GM21529 (cell line): ENCODE measurements around the gene GPC6.

Source experiments
- ATAC-seq: cut with Tn5 transposase; IDR thresholded peaks from one replicate; pipeline ENCODE4 v1.9.1; 2021; ENCODE audit not compliant: unreplicated experiment

GPC6 gene

DNA sequence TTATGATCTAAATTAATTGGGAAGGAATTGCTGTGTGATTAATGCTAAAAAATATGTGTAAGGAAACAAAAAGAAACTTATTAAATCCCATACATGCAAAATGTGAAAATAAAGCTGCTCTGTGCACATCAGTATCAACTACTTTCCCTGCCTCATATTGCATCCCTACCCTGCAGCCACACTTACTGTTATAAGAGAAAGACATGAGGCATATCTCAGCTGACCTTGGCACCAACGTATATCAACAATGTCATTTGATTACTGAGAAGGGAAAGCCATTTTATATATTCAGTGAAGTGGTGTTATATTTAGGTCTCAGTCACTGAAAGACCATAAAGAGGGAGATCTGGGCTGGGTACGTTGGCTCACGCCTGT, 585.1 kb downstream of the GPC6 start:
- ATAC-seq, result no peak

DNA sequence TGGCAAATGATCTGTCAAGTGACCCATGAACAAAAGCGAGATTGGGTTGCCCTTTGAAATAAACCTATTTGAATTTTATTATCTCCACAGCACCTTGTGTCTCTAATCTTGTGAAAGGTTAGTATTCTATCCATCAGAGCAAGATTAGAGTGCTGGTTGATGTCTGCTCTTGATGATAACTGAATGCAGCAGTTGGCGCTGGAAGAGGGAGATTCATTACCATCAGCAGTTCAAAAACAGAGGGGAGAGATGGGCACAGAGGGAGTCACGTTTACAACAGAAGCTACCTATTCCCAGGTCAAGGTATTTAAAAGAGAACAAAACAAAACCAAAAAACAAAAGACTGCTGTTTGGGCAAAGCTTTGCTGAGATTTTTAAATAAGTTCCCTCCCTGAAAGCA, 588.1 kb downstream of the GPC6 start:
- ATAC-seq, result no peak

DNA sequence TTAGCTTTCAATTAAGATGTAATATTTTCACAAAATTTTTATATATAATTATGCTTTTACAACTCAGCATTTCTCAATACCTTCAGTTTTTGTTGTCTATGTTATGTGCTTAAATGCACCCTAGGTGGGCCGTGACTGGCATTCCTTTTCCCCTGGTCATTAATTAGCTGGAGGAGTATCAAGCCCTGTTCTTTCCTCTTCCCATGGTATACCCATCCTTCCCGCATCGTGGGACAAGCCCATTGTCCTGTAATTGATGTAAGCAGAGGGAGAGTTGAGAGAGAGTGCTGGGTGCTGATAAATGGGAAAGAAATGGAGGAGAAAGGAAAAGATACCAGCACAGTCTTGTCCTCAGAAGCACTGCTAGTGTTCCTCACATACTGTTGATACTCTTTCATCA, 591.7 kb downstream of the GPC6 start:
- ATAC-seq, result no peak

GRCh38 chr13:93819331-93819890, 592.8 kb downstream of the GPC6 start:
- no peak for ATAC-seq

DNA sequence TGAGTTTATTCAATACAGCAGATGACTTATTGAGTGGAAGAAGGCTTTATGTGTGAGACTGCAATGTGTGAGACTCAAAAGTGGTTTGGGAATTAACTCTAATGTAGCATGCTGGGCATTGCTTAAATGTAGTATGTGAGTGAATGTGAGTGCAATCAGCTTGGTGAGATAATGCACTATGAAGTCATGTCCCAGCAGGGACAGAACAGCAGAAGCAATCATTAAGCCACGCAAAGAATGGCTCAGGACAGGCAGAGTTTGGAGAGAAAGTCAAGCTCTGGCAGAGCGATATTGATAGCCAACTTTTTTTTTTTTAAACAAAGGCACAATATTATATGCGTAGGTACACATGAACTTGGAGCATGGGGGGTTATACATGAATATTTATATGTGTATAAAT, 597.7 kb downstream of the GPC6 start:
- ATAC-seq, result no peak

- no peak for ATAC-seq
Measured at GRCh38 chr13:93834051-93834450, 607.4 kb downstream of the GPC6 start.

GRCh38 chr13:93843082-93843481, 616.5 kb downstream of the GPC6 start:
- no peak for ATAC-seq

GRCh38 chr13:93847162-93847561, 620.6 kb downstream of the GPC6 start:
- ATAC-seq, result no peak

- ATAC-seq, result no peak
Measured at GRCh38 chr13:93848247-93848646, 621.6 kb downstream of the GPC6 start.

DNA sequence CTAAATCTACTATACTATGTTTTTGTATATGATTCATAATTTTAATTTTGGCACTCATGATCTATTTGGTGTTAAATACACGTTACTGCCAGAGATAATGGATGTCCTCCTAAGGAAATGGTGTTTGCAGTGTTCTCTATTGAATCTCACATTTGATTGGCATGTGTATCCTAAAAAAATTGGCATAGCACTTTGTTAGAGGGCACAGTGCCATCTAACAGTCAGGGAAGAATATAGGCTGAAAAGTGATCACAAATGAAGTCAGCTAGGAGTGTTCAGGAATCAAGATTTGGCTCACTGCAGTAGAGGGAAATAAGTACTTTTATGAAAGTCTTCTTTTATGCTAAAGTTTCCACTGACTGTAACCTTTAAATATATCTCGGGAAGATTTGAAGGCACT, 624.6 kb downstream of the GPC6 start:
- ATAC-seq, result no peak

DNA sequence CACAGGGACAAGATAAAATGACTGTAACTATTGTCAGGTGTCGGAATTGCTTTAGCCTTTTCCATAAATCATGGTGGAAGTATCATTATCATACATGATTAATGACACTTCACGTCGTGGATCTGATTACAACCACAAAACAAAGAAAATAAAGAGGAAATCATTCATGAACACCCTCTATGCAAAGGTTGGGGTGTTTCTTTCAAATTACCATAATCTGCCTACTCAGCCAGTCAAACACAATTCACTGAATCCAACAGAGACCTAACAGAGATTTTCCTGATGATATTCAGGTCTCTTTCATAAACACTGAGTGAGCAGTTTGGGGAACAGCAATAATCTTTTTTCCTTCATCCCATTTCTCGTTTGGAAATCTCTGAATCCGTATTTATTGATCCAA, 627.3 kb downstream of the GPC6 start:
- ATAC-seq, result no peak

- ATAC-seq, result no peak
Measured at GRCh38 chr13:93857126-93857525, 630.5 kb downstream of the GPC6 start.

GRCh38 chr13:93859716-93860115, 633.1 kb downstream of the GPC6 start:
- ATAC-seq, result no peak

- no peak for ATAC-seq
Measured at GRCh38 chr13:93861818-93862217, 635.2 kb downstream of the GPC6 start.

DNA sequence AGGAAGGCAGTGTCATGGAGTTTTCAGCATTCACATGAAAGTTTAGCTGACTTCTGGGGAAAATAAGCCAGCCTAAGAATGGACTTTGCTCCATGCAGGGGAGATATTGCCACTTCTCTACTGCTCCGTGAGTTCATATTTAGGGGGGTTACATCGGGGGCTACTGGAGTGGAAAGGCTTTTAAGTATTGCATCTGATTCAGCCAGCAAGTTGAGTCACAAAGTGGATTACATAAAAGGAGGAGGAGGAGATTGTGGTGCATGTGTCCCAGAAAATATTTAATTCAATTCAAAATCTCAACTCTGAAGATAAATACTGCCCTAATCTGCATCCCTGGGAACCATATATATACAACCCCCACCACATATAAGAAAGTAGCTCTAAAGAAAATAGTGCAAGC, 635.7 kb downstream of the GPC6 start:
- ATAC-seq, result no peak

GRCh38 chr13:93865235-93865634, 638.6 kb downstream of the GPC6 start:
- no peak for ATAC-seq

DNA sequence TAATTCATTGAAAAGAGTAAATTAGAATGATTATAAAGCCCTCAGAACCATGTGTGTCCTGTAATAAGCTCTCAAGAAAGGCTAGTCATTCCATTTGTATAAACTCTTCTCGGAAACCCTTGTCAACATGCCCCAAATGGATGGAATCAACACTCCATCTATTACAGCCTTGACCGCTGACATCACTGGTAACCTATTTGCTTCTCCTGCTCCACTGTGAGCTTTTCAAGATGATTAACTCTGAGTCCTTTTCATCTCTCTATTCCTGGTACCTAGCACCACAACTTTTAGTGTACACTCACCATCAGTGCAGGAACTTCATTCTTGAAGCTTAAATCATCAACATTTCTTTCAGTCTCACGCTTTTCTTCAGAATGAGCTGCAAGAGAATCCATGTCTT, 640.9 kb downstream of the GPC6 start:
- no peak for ATAC-seq

DNA sequence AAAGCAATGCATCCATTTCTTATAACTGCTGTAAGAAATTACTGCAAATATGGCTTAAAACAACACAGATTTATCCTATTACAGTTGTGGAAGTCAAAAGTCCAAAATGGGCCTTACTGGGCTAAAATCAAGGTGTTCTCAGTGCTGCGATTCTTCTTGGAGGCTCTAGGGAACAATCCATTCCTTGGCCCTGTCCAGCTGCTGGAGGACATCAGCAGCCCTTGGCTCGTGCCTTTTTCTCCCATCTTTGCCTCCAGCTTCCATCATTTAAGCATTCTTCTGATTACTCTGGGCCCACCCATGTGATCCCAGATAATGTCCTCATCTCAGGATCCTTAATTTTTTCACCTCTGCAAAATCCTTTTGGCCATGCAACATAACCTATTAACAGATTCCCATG, 645.8 kb downstream of the GPC6 start:
- ATAC-seq, result no peak

DNA sequence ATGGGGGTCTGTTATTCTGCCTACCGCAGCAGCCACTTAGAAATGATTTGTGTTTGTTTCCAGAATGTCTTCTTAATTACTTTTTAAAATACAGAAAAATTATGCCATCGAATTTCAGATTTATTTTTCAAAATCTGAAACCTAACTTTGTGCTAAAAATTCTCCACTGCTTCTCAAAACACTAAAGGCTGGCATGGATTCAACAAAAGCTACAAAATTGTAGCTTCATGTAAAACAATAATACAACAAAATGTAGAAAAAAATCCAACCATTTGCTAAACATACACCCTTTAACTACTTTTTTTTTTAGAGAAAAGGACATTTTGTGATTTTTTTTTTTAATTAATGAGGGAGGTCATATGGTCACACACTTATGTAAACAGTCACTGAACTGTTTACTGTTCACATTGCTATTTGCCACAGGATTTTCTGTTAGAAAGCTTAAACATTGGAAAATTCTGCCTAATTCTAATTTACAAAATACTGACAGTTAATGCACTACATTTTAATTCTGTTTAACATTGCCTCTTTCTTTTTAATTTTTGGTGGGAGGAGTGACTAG, 646.3 kb downstream of the GPC6 start:
- ATAC-seq, result no peak

- ATAC-seq, result no peak
Measured at GRCh38 chr13:93875547-93875946, 648.9 kb downstream of the GPC6 start.

DNA sequence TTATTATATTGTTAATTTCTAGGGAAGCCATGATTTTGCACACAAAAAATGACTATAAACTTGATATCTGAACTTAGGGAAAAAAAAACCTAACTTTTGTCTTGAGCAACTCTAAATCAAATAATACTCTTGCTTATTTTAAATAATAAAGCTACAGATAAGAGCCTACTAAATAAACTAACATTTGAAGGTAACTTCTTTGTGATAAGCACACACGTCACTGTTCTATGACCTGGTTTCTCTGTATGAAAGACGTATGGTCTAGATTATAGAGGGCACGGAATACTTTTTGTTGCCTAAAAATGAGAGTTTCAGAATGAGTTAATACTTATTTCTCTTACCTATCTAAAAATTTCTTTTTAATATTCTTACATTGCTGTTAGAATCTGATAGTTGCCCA, 649.6 kb downstream of the GPC6 start:
- ATAC-seq, result no peak

- no peak for ATAC-seq
Measured at GRCh38 chr13:93878675-93879074, 652.1 kb downstream of the GPC6 start.

- no peak for ATAC-seq
Measured at GRCh38 chr13:93881411-93881810, 654.8 kb downstream of the GPC6 start.
